ENCODE results near the gene SLC22A14.
A peak's percentile ranks its signal among the peaks of the same experiment; 100 is the strongest.

The SLC22A14 gene

GRCh38 chr3:38345879-38346586 lies 63.9 kb downstream of the SLC22A14 start:
- no peak for DNase-seq (ENCODE audit: low read depth)

DNA sequence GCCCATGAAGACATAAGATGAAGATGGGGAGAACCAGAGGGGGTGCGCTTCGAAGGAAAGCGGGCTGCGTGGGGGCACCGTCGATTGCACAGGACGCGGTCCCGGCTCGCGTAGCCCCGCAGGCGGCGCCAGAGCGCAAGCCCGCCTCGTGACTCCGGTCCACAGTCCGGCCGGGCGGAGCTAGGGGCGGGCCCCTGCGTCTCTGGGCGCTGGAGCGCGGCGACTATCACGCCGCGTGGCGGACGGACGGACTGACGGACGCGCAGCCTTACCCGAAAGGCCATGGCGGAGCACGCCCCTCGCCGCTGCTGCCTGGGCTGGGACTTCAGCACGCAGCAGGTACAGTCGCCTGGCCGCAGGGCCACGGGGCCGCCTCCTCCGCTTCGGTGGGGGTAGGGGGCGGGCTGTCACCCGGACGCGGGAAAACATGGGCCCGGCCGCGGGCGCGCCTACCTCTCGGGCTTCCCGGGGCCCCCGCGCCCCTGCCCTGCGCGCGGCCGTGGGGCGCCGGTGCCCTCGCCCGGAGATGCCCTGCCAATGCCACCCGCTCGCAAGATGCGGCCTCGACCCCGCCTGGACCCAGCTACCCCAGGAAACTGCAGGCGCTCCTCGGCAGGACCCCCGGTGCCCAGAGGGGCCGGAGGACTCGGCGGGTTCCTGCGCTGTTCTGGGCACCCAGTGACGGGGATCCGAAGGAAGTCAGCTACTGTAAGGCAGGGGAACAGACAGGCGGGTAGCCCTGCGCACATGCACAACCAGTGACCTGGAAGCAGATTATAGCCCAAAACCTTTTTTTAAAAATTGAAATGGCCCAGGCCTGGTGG lies 64.7 kb downstream of the SLC22A14 start, which contains the start of gene XYLB:
Gene XYLB (plus strand): TSS at position 199 of the 824 bp plus-strand sequence. CDS start 84 bp downstream, at position 283.
- DNase-seq (ENCODE audit: low read depth) = peak; percentile 77

DNA sequence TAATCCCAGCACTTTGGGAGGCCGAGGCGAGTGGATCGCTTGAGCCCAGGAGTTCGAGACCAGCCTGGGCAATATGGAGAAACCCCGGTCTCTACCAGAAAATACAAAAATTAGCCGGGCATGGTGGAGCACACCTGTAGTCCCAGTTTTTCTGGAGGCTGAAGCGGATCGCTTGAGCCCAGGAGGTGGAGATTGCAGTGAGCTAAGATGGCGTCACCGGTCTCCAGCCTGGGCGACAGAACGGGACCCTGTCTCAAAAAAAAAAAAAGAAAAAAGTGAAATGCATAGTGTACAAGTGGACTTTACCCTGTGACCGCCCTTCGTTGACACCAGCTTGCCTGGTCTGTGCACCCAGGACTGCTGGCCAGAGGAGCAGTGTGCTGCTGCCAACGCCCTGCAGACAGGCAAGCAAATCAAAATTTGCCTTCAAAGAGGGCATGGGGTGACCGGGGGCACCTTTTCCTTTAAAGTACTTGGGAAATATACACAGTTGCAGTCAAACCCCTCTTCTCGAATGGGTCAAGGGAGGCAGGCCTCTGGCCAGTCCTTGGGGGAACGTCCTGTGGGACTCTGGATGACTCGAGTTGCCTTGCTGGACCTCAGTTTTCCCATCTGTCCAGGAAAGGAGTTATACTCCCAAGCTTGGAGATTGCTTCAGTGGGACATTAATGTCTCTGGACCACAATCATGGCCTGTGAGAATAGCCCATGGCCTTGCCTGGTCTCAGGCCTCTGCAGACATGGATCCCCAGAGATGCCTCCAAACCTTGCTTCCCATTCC lies 65.5 kb downstream of the SLC22A14 start:
- DNase-seq (ENCODE audit: low read depth) = no peak

GRCh38 chr3:38348903-38349302 lies 66.8 kb downstream of the SLC22A14 start:
- no peak for DNase-seq (ENCODE audit: low read depth)

DNA sequence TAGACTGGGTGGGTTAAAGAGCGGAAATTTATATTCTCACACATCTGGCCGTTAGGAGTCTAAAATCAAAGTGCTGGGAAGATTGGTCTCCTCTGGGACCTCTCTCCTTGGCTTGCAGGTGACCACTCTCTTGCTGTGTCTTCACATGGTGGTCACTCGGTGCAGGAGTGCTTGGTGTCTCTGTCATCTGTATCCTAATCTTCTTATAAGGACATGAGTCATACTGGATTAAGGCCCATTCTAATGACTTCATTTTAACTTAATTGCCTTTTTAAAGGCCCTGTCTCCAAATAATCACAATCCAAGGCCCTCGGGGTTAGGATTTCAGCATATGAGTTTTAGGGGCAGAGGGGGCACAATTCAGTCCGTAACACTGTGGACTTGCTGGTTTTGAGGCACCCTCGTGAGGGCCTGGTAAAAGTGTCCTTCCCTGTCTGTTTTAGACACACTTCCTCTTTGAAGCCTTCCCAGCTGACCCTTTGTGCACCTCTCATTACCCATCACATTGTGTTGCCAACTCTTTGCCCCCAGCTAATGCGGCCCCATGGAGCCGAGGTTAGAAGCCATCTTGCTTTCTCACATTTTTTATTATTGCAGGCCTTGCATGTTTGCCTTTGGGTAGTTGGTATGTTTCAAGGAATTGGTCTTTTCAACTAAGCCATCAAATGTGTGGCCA lies 67.7 kb downstream of the SLC22A14 start:
- DNase-seq (ENCODE audit: low read depth) = no peak

GRCh38 chr3:38353151-38353550 lies 71.1 kb downstream of the SLC22A14 start:
- no peak for DNase-seq (ENCODE audit: low read depth)

GRCh38 chr3:38354588-38355330 lies 72.7 kb downstream of the SLC22A14 start:
- no peak for DNase-seq (ENCODE audit: low read depth)

- DNase-seq (ENCODE audit: low read depth) = no peak
Measured at GRCh38 chr3:38359038-38359437, 76.9 kb downstream of the SLC22A14 start.

DNA sequence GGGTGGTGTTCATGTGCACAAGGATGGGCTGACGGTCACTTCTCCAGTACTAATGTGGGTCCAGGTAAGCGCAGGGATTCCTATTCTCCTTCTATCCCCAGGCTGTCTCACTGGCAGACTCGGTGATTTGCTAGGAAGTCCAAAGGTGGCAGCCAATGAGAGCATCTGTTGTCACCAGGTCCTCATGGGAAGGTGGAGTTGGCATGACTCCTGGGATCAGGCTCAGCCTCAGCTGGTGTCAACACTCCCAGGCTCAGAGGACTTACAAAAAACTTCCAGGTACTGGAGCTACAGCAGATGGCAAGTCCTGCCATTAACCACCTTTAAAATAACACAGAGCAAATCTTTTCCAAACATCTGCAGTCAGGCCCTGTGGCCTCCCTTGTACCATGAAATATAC lies 78.3 kb downstream of the SLC22A14 start:
- DNase-seq (ENCODE audit: low read depth) = no peak

DNA sequence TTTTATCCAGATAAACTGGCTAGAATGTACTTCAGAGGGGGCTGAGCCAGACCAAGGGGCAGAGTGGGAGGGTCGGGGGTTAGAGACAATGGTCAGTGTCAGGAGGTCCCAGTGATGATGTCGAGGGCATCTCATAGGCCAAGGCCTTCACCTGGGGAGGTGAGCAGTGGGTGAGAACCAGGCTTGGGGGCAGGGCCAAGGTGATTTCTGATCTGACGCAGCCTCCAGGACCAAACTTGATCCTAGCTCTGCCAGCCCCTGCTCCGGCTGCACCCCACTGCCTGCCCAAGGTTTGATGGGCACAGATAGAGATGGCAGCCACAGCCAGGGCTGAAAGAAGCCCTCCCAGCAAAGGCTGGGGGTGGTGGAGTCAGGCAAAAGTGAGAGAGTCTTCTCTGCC lies 79.4 kb downstream of the SLC22A14 start:
- DNase-seq (ENCODE audit: low read depth) = no peak

- DNase-seq (ENCODE audit: low read depth) = no peak
Measured at GRCh38 chr3:38362825-38363224, 80.7 kb downstream of the SLC22A14 start.

DNA sequence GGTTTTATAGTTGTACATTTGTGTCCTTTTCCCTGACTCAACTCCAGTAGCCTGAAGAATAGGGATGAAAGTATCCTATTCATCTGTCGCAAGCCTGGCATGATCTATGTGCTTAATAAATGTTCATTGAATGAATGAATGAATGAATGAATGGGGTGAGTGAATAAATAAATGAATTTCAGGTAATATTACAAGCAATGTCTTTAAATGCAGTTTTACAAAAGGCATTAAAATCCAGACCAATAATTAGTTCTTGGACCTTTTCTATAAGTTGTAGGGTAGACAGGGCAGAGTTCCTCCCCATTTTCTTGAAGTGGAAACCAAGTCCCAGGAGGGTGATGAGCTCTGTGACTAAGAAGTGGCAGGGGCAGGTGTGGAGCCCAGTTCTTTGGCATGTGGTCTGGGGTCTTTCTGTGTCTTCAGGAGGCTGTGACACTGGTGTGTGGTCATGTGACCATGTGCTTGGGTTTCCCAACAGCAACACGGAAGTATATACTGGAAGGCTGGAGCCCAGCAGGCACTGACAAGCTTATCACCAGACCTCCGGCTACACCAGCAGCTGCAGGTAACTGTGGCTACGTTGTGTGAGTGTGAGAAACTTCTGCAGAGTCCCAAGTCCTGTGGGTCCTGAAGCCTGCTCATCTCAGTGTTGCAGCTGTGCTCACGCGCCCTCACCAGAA lies 82.8 kb downstream of the SLC22A14 start:
- DNase-seq (ENCODE audit: low read depth) = no peak

DNA sequence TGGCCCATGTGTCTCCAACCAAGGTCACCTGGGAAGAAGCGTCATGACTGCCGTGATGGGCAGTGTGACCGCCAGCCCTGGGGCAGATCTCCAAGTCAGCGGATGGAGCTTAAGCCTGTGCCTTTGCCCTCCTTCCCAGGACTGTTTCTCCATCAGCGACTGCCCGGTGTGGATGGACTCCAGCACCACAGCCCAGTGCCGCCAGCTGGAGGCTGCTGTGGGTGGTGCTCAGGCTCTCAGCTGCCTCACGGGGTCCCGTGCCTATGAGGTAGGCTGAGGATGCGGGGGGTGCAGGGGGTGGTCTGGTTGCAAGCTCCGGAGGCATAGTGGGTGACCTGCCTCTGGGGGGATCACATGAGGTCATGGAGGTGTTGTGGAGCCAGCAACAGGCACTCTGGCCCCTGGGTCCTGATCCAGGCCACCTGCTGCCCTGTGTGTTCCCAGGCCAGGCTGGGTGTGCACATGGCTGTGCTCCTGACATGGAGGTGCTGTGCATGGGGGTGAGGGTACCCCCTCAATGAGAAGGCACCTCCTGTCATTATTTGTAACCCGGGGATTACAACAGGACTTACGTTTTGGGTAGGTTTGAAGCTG lies 83.5 kb downstream of the SLC22A14 start:
- DNase-seq (ENCODE audit: low read depth) = no peak

- DNase-seq (ENCODE audit: low read depth) = no peak
Measured at GRCh38 chr3:38366082-38366481, 84.0 kb downstream of the SLC22A14 start.

DNA sequence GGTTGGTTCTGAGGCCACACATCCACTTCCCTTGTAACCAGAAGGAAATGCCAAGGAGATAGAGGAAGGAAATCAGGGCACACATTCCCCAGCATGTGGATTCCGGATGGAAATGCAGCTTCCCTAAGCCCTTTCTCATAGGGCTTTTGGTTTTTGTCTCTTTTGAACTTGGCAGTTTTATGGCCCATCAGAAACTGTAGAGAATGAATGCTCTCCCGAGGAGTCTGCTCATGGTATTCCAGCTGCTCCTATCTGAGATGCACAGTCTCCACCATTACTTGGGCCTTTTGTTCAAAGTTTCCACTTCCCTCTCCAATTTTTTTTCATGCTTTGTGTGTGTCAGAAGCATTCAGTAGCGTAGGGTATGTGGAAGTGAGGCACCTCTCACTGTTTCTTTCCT lies 85.7 kb downstream of the SLC22A14 start:
- DNase-seq (ENCODE audit: low read depth) = no peak
